Measurements from ENCODE around the gene CDH8. TPM values are rescaled to one million over a fixed set of nuclear protein-coding genes. Genes with fewer than 3 reads are reported as not detected.

Gene CDH8
- total and polyA plus RNA-seq, 2 of the 4 experiments (the other 2 are of a cell fraction): not detected

DNA sequence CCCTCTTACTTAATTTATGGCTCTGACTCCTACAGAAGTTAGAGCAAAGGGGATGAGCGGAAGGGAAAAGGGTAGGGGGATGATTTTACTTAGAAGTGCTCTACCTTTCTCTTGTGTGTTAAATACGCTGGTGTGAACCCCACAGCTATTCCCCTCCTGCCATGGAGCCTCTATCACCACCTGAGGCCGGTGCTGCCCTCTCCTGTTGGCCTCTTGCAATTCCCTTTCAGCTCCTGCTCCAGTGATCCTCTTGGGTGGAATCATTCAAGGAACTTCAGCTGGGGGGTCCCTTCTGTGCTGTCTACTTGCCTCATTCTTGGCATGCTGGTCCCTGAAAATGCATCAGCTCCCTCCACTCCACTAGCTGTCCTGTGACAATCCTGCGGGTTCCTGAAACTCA is 41.8 kb upstream of the CDH8 start:
- Histone ChIP-seq H4K20me1 (ENCODE audit: insufficient read depth, low read length) (no peaks in the 10 kb centered on the region), H3K23ac (ENCODE audit: low read depth, low read length) (no peak overlapping the region), H2AK9ac (replicated peaks; ENCODE audit: low read depth, low read length, poor library complexity) (no peak overlapping the region), H3K9me3 (ENCODE audit: control insufficient read depth, insufficient read depth, low read length) (peaks cover 9% of the 10 kb centered on the region), H2BK20ac (ENCODE audit: low read depth, low read length) (no peak overlapping the region), H3K79me1 (ENCODE audit: low read depth in 1 of 2, low read length in 2 of 2) (no peaks in the 10 kb centered on the region), H4K8ac (ENCODE audit: low read depth in 2 of 2, low read length in 2 of 2) (no peak overlapping the region), H3K27ac (ENCODE audit: insufficient read depth, low read length) (no peak overlapping the region), H3K9me1 (ENCODE audit: insufficient read depth, low read length) (no peaks in the 10 kb centered on the region), H3K27me3 (ENCODE audit: control insufficient read depth, insufficient read depth, low read length) (no peaks in the 10 kb centered on the region), H2AFZ (replicated peaks; ENCODE audit: low read length, poor library complexity) (no peak overlapping the region), H4K91ac (ENCODE audit: insufficient read depth, low read depth, low read length) (no peak overlapping the region), H3K9ac (ENCODE audit: low read depth, low read length) (no peak overlapping the region), H2BK5ac (ENCODE audit: low read depth, low read length, poor library complexity, severe bottlenecking) (no peak overlapping the region), H2AK5ac (ENCODE audit: low read depth, low read length) (no peak overlapping the region), H3K4me3 (ENCODE audit: insufficient read depth, low read depth, low read length) (no peak overlapping the region), H3K56ac (ENCODE audit: extremely low read depth, insufficient read depth, low read length) (no peak overlapping the region), H3K4me2 (ENCODE audit: low read depth, low read length) (no peak overlapping the region), H2BK15ac (ENCODE audit: low read depth, low read length) (no peak overlapping the region), H3K36me3 (ENCODE audit: control insufficient read depth, insufficient read depth, low read length) (no peaks in the 10 kb centered on the region), H3K14ac (replicated peaks; ENCODE audit: low read depth, low read length) (no peak overlapping the region), H3K18ac (ENCODE audit: low read depth, low read length) (no peak overlapping the region), H3K4ac (ENCODE audit: low read depth, low read length) (no peak overlapping the region), H3K4me1 (ENCODE audit: control insufficient read depth, insufficient read depth, low read length) (no peaks in the 10 kb centered on the region), H4K5ac (ENCODE audit: low read depth, low read length) (no peak overlapping the region), H2BK120ac (ENCODE audit: low read depth, low read length) (no peak overlapping the region)
- in situ Hi-C loops (cut with MboI; ENCODE audit: low sequenced_read_pairs): no loop called here
- ATAC-seq (ENCODE audit: low read depth): no peak
- intact Hi-C loops (cut with micrococcal nuclease): no loop called here
- dilution Hi-C loops (cut with HindIII; ENCODE audit: low sequenced_read_pairs, unreplicated experiment): no loop called here
- no CpG with 5 or more reads among the region's 4 CpGs for WGBS, 2 experiments (ENCODE audit: extremely low coverage in 2 of 2, insufficient read length in 1 of 2)
- POLR2A ChIA-PET (ENCODE audit: unreplicated experiment): no interaction called here
- CTCF ChIA-PET: no interaction called here
- no peak for DNase-seq
- BruUV-seq (replicated peaks): no TSS peak
- no peak for TF ChIP-seq RFX5 (IDR thresholded peaks at IDR 0.05; ENCODE audit: low read depth, low read length)
- TF ChIP-seq, protein P1, sequence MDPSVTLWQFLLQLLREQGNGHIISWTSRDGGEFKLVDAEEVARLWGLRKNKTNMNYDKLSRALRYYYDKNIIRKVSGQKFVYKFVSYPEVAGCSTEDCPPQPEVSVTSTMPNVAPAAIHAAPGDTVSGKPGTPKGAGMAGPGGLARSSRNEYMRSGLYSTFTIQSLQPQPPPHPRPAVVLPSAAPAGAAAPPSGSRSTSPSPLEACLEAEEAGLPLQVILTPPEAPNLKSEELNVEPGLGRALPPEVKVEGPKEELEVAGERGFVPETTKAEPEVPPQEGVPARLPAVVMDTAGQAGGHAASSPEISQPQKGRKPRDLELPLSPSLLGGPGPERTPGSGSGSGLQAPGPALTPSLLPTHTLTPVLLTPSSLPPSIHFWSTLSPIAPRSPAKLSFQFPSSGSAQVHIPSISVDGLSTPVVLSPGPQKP (IDR thresholded peaks at IDR 0.05; ENCODE audit: borderline replicate concordance, low read depth, low read length): no peak
- TF ChIP-seq MXI1 (IDR thresholded peaks at IDR 0.05; ENCODE audit: borderline replicate concordance, low read depth, low read length): no peak
- TF ChIP-seq RAD21 (IDR thresholded peaks at IDR 0.05; ENCODE audit: low read length): no peak
- no peak for TF ChIP-seq CHD1 (IDR thresholded peaks at IDR 0.05; ENCODE audit: low read depth, low read length)
- TF ChIP-seq RCOR1 (IDR thresholded peaks at IDR 0.05; ENCODE audit: insufficient replicate concordance, low read length): no peak
- no peak for TF ChIP-seq CEBPB (IDR thresholded peaks at IDR 0.05; ENCODE audit: low read depth, low read length)
- no peak for TF ChIP-seq FOS (IDR thresholded peaks at IDR 0.05; ENCODE audit: low read depth, low read length)
- TF ChIP-seq, protein P2, sequence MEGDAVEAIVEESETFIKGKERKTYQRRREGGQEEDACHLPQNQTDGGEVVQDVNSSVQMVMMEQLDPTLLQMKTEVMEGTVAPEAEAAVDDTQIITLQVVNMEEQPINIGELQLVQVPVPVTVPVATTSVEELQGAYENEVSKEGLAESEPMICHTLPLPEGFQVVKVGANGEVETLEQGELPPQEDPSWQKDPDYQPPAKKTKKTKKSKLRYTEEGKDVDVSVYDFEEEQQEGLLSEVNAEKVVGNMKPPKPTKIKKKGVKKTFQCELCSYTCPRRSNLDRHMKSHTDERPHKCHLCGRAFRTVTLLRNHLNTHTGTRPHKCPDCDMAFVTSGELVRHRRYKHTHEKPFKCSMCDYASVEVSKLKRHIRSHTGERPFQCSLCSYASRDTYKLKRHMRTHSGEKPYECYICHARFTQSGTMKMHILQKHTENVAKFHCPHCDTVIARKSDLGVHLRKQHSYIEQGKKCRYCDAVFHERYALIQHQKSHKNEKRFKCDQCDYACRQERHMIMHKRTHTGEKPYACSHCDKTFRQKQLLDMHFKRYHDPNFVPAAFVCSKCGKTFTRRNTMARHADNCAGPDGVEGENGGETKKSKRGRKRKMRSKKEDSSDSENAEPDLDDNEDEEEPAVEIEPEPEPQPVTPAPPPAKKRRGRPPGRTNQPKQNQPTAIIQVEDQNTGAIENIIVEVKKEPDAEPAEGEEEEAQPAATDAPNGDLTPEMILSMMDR (conservative IDR thresholded peaks at IDR 0.05; ENCODE audit: low read depth, low read length): no peak
- no peak for TF ChIP-seq MAZ (IDR thresholded peaks at IDR 0.05; ENCODE audit: borderline replicate concordance, low read depth, low read length)
- TF ChIP-seq POLR2A (IDR thresholded peaks at IDR 0.05; ENCODE audit: low read depth, low read length): no peak
- TF ChIP-seq, protein P3, sequence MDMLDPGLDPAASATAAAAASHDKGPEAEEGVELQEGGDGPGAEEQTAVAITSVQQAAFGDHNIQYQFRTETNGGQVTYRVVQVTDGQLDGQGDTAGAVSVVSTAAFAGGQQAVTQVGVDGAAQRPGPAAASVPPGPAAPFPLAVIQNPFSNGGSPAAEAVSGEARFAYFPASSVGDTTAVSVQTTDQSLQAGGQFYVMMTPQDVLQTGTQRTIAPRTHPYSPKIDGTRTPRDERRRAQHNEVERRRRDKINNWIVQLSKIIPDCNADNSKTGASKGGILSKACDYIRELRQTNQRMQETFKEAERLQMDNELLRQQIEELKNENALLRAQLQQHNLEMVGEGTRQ (IDR thresholded peaks at IDR 0.05; ENCODE audit: low read depth, low read length): no peak
- TF ChIP-seq BHLHE40 (IDR thresholded peaks at IDR 0.05; ENCODE audit: low read depth, low read length): no peak
- TF ChIP-seq MAFK (IDR thresholded peaks at IDR 0.05; ENCODE audit: low read depth, low read length): no peak
- no peak for TF ChIP-seq NFE2L2 (IDR thresholded peaks at IDR 0.05; ENCODE audit: low read depth, low read length)
- TF ChIP-seq SMC3 (IDR thresholded peaks at IDR 0.05; ENCODE audit: low read depth, low read length): no peak
